HepG2 (cell line): ENCODE results near the gene NKD1. TPM values are rescaled to one million over a fixed set of nuclear protein-coding genes. Genes with fewer than 3 reads are reported as not detected.

ENCODE experiments used
- ATAC-seq: fragments of 200-7000 bp; cut with Tn5 transposase; 3 replicates; pipeline ENCODE4 v1.9.1; 2020; ENCODE audit warnings: mild to moderate bottlenecking, moderate library complexity
- BruUV-seq: library from RNA; stranded (reverse); fragments of 400-500 nt; replicated peaks from 2 replicates; lab custom pipeline; 2021; lab: Mats Ljungman, UMichigan
- CTCF ChIA-PET: fragments of 300-600 bp; formaldehyde crosslinking; extraction: SDS; loops from one replicate; lab custom pipeline; 2021; ENCODE audit warnings: low total read pairs, inconsistent platforms, low intra/inter-chr PET ratio; lab: Yijun Ruan, JAX
- POLR2A ChIA-PET: fragments of 350-600 bp; sonication (Branson Sonifier 250); formaldehyde crosslinking; loops from one replicate; lab custom pipeline; 2020; ENCODE audit warnings: antibody characterized with exemption, inconsistent platforms; lab: Yijun Ruan, JAX
- DNase-seq: peaks from one replicate; pipeline ENCODE4 v3.0.0-alpha.2; 2015; ENCODE audit warnings: low spot score
- FAIRE-seq: peaks from 3 replicates; lab custom pipeline; 2011; peaks lifted over from hg19 to GRCh38; lab: Jason Lieb, UNC
- H2AFZ ChIP-seq: one replicate; pipeline ENCODE4 v1.6.1; 2011; ENCODE audit warnings: low read length, inconsistent platforms
- H3K27ac ChIP-seq: fragments of 300-600 bp; 3 replicates; pipeline ENCODE4 v1.8.0; 2011; ENCODE audit warnings: mixed run types, mild to moderate bottlenecking, mixed read lengths, low read length, inconsistent platforms; ENCODE audit not compliant: insufficient read depth; ENCODE audit errors: extremely low read length
- H3K27me3 ChIP-seq, 2 experiments: fragments of 200-600 bp in 1 of 2; 2 replicates in 1 of 2; 3 replicates in 1 of 2; pipeline versions ENCODE4 v1.6.0 to v1.8.0; 2011; ENCODE audit warnings: low read length in 2 of 2, mild to moderate bottlenecking in 2 of 2, moderate library complexity in 2 of 2, inconsistent platforms in 1 of 2; ENCODE audit not compliant: insufficient read depth in 2 of 2, control insufficient read depth in 1 of 2
- H3K36me3 ChIP-seq, 2 experiments: fragments of 200-600 bp in 1 of 2; replicated peaks in 1 of 2; 2 replicates in 1 of 2; 3 replicates in 1 of 2; pipeline versions ENCODE4 v1.5.1 to v1.8.0; 2011; ENCODE audit warnings: low read length in 2 of 2, inconsistent platforms in 1 of 2; ENCODE audit not compliant: insufficient read depth in 2 of 2, control insufficient read depth in 1 of 2
- H3K4me1 ChIP-seq: 2 replicates; pipeline ENCODE4 v1.5.1; 2012; ENCODE audit warnings: low read length, inconsistent platforms; ENCODE audit not compliant: insufficient read depth
- H3K4me2 ChIP-seq: 2 replicates; pipeline ENCODE4 v1.6.0; 2011; ENCODE audit warnings: low read depth, low read length, inconsistent platforms
- H3K4me3 ChIP-seq, 3 experiments: fragments of 200-600 bp in 1 of 3; sonication (generic), shearing (Covaris generic) in 1 of 3; replicated peaks in 1 of 3; 2 replicates each; pipeline ENCODE4 v1.5.1; 2011 to 2016; ENCODE audit warnings: low read length in 3 of 3, inconsistent platforms in 2 of 3, low read depth in 2 of 3, mild to moderate bottlenecking in 2 of 3, control low read depth in 1 of 3, mixed read lengths in 1 of 3; ENCODE audit not compliant: insufficient read depth in 1 of 3
- H3K79me2 ChIP-seq: one replicate; pipeline ENCODE4 v1.6.1; 2011; ENCODE audit warnings: low read length, inconsistent platforms; ENCODE audit not compliant: insufficient read depth
- H3K9ac ChIP-seq: 2 replicates; pipeline ENCODE4 v1.6.0; 2011; ENCODE audit warnings: mild to moderate bottlenecking, low read depth, low read length, inconsistent platforms; ENCODE audit not compliant: insufficient read depth
- H3K9me3 ChIP-seq: 2 replicates; pipeline ENCODE4 v1.5.1; 2012; ENCODE audit warnings: mild to moderate bottlenecking, low read length
- H4K20me1 ChIP-seq: 2 replicates; pipeline ENCODE4 v1.6.0; 2011; ENCODE audit warnings: inconsistent platforms, mild to moderate bottlenecking, low read length, moderate library complexity; ENCODE audit not compliant: insufficient read depth
- CAMTA2 ChIP-seq: sonication (generic); formaldehyde crosslinking; IDR thresholded peaks from 2 replicates; pipeline ENCODE4 v1.4.0; 2020; ENCODE audit warnings: mild to moderate bottlenecking, missing genetic modification reagents, borderline replicate concordance
- CC2D1A ChIP-seq: sonication (generic); formaldehyde crosslinking; IDR thresholded peaks from 2 replicates; pipeline ENCODE4 v1.8.1; 2023; ENCODE audit warnings: mild to moderate bottlenecking, missing genetic modification reagents
- CHD2 ChIP-seq: IDR thresholded peaks from 2 replicates; pipeline ENCODE4 v1.6.1; 2011; ENCODE audit warnings: low read depth, low read length, improper control_type of control experiment
- FOXA3 ChIP-seq: IDR thresholded peaks from 2 replicates; pipeline ENCODE4 v1.6.1; 2016; ENCODE audit warnings: missing genetic modification reagents, missing compliant biosample characterization
- GABPA ChIP-seq, 2 experiments: IDR thresholded peaks; 2 replicates each; pipeline ENCODE4 v1.6.1; 2011 to 2016; ENCODE audit warnings: low read depth in 2 of 2, low read length in 1 of 2, missing biosample characterization in 1 of 2, missing genetic modification characterization in 1 of 2
- HOXA9 ChIP-seq: sonication (generic); formaldehyde crosslinking; IDR thresholded peaks from 2 replicates; pipeline ENCODE4 v1.8.1; 2022; ENCODE audit warnings: missing genetic modification reagents, mild to moderate bottlenecking, moderate library complexity, borderline replicate concordance
- NCOA1 ChIP-seq: sonication (generic); formaldehyde crosslinking; IDR thresholded peaks from 2 replicates; pipeline ENCODE4 v1.9.0; 2021; ENCODE audit warnings: missing genetic modification reagents
- POLR2AphosphoS5 ChIP-seq: IDR thresholded peaks from 2 replicates; pipeline ENCODE4 v1.6.1; 2012; ENCODE audit warnings: low read depth, low read length
- POLR2G ChIP-seq: fragments of 200-400 bp; formaldehyde crosslinking; IDR thresholded peaks from 2 replicates; pipeline ENCODE4 v1.6.1; 2018; ENCODE audit warnings: mild to moderate bottlenecking, low read depth, low read length, moderate library complexity
- RBM22 ChIP-seq: fragments of 200-400 bp; formaldehyde crosslinking; optimal IDR thresholded peaks from 2 replicates; pipeline ENCODE3; 2017; ENCODE audit warnings: mild to moderate bottlenecking, low read length, moderate library complexity
- TARDBP ChIP-seq: sonication (generic); formaldehyde crosslinking; IDR thresholded peaks from 2 replicates; pipeline ENCODE4 v1.8.0; 2022; ENCODE audit warnings: mild to moderate bottlenecking, missing genetic modification reagents
- ZBTB38 ChIP-seq: sonication (generic); formaldehyde crosslinking; IDR thresholded peaks from 2 replicates; pipeline ENCODE4 v1.5.1; 2020; ENCODE audit warnings: mild to moderate bottlenecking, missing genetic modification reagents
- ZNF383 ChIP-seq: sonication (generic); formaldehyde crosslinking; IDR thresholded peaks from 2 replicates; pipeline ENCODE4 v1.4.0; 2020; ENCODE audit warnings: missing genetic modification reagents, mild to moderate bottlenecking, borderline replicate concordance
- WGBS: methylation state at CpG from one replicate; pipeline ENCODE4 v1.1.6; 2017; ENCODE audit warnings: low lambda C conversion rate; 5-methylcytosine and 5-hydroxymethylcytosine counted together
- in situ Hi-C: cut with HindIII; loops from 2 replicates; pipeline ENCODE4 v1.10.0; 2017; ENCODE audit warnings: low pct_unique_long_range_greater_than_20kb; ENCODE audit not compliant: extremely low pct_ligation_motif_present
- intact Hi-C: fragments of 100-400 bp; cut with micrococcal nuclease; formaldehyde crosslinking; loops from one replicate; pipeline ENCODE4 v1.10.0; 2022; ENCODE audit not compliant: unreplicated experiment
- polyA plus RNA-seq, 8 experiments: library from polyadenylated mRNA; depleted of rRNA in 3 of 8; stranded (reverse) in 7 of 8; unstranded in 1 of 8; fragments of >200 nt; fragmentation: Illumina TruSeq in 4 of 8; extraction: Trizol in 4 of 8; gene quantifications; 2 replicates each; pipeline versions ENCODE4 v1.2.1 to v1.2.3, GENCODE V29; 2011 to 2016; ENCODE audit warnings: low read depth in 4 of 8, missing spikeins in 1 of 8, mixed read lengths in 1 of 8; ENCODE audit not compliant: insufficient read depth in 1 of 8
- total RNA-seq, 5 experiments: library from RNA; depleted of rRNA; stranded (reverse); fragments of >200 nt; fragmentation: Illumina TruSeq; extraction: Trizol; gene quantifications; 2 replicates each; pipeline ENCODE4 v1.2.3, GENCODE V29; 2016; ENCODE audit warnings: low read depth in 1 of 5
- TF ChIP-seq, protein P1 (sequence below): sonication (generic); formaldehyde crosslinking; IDR thresholded peaks from 2 replicates; pipeline ENCODE4 v1.4.0; 2020; ENCODE audit warnings: missing genetic modification reagents, borderline replicate concordance
- TF ChIP-seq, protein P2 (sequence below): sonication (generic); formaldehyde crosslinking; IDR thresholded peaks from 2 replicates; pipeline ENCODE4 v1.5.1; 2020; ENCODE audit warnings: mild to moderate bottlenecking, missing genetic modification reagents, borderline replicate concordance
- TF ChIP-seq, protein P3 (sequence below): sonication (generic); formaldehyde crosslinking; conservative IDR thresholded peaks from 2 replicates; pipeline ENCODE4 v1.4.0; 2020; ENCODE audit warnings: missing genetic modification reagents
- TF ChIP-seq, protein P4 (sequence below): sonication (generic); formaldehyde crosslinking; IDR thresholded peaks from 2 replicates; pipeline ENCODE4 v1.5.0; 2020; ENCODE audit warnings: mild to moderate bottlenecking, missing genetic modification reagents

The NKD1 gene
- total and polyA plus RNA-seq, 2 of the 13 experiments (the other 11 are each of a cell fraction or from before 2014, with no cell fraction given), result 70.4 to 121 TPM

DNA sequence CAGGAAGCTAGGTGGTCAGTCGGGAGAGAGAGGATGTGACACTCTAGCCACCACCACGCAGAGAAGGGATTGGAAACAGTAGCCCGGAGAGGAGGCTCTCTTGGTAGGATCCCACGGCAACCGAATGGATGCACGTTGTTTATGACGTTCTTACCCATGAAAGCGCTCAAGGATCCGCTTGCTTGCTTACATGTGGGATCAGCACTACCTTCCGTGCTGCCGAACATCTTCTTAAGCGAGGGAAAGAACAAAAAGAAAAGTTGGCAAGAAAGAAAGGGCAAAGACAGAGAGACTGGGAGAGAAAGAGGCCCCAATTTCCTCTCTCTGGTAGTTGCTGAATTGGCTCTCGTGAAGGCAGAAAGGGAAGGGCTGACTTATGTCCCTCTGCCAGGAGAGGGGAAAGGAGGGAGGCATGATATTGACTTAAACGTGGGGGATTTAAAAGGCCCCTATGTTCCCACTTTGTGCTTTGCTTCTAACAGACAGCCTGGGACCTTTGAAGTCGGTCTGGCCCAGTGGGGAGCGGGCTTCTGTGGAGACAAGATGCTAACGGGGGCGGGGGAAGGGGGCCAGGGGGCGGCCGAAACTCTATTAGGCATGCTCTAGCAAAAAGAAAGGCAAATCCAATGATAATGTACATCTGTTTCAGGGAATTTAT is 97.5 kb downstream of the NKD1 start:
- H4K20me1 ChIP-seq, result 0 out of 2 replicates have a peak, but pooled peaks cover 3% of the 10 kb centered on the region
- H3K4me2 ChIP-seq, result no peak overlapping the region
- no peak for ATAC-seq
- WGBS, result 95% methylated on average over 20 of the region's 20 CpGs
- H3K79me2 ChIP-seq, result no peaks in the 10 kb centered on the region
- H3K27ac ChIP-seq, result no peak overlapping the region
- H2AFZ ChIP-seq, result no peak overlapping the region
- no peak for DNase-seq
- in situ Hi-C loops, result no loop called here
- CTCF ChIA-PET, result no interaction called here
- POLR2A ChIA-PET, result no interaction called here
- H3K9ac ChIP-seq, result no peak overlapping the region
- intact Hi-C loops, result no loop called here
- H3K4me1 ChIP-seq, result peaks cover 15% of the 10 kb centered on the region
- no peaks in the 10 kb centered on the region for H3K27me3 ChIP-seq
- BruUV-seq, result no TSS peak
- H3K36me3 ChIP-seq, result no peaks in the 10 kb centered on the region
- no peak overlapping the region for H3K4me3 ChIP-seq
- no peaks in the 10 kb centered on the region for H3K9me3 ChIP-seq
- no peak for FAIRE-seq
- TF ChIP-seq CAMTA2 (no peak), HOXA9 (no peak), GABPA (IDR thresholded peaks at IDR 0.05; ENCODE audit: low read depth, low read length) (no peak), GABPA (CRISPR knock-in tag; IDR thresholded peaks at IDR 0.05; ENCODE audit: low read depth) (no peak), ZNF383 (no peak), TARDBP (CRISPR knock-in tag) (no peak), RBM22 (peak; percentile 53), CHD2 (no peak), CC2D1A (no peak), POLR2G (0 out of 2 replicates have a peak, but pooled peaks have one; percentile 14), POLR2AphosphoS5 (no peak), FOXA3 (CRISPR knock-in tag) (no peak), NCOA1 (CRISPR knock-in tag) (no peak), ZBTB38 (no peak)
- TF ChIP-seq, protein P1, sequence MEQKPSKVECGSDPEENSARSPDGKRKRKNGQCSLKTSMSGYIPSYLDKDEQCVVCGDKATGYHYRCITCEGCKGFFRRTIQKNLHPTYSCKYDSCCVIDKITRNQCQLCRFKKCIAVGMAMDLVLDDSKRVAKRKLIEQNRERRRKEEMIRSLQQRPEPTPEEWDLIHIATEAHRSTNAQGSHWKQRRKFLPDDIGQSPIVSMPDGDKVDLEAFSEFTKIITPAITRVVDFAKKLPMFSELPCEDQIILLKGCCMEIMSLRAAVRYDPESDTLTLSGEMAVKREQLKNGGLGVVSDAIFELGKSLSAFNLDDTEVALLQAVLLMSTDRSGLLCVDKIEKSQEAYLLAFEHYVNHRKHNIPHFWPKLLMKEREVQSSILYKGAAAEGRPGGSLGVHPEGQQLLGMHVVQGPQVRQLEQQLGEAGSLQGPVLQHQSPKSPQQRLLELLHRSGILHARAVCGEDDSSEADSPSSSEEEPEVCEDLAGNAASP, result no peak
- TF ChIP-seq, protein P2, sequence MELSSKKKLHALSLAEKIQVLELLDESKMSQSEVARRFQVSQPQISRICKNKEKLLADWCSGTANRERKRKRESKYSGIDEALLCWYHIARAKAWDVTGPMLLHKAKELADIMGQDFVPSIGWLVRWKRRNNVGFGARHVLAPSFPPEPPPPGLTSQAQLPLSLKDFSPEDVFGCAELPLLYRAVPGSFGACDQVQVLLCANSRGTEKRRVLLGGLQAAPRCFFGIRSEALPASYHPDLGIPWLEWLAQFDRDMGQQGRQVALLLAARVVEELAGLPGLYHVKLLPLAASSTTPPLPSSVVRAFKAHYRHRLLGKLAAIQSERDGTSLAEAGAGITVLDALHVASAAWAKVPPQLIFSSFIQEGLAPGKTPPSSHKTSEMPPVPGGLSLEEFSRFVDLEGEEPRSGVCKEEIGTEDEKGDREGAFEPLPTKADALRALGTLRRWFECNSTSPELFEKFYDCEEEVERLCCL, result no peak
- TF ChIP-seq, protein P3, sequence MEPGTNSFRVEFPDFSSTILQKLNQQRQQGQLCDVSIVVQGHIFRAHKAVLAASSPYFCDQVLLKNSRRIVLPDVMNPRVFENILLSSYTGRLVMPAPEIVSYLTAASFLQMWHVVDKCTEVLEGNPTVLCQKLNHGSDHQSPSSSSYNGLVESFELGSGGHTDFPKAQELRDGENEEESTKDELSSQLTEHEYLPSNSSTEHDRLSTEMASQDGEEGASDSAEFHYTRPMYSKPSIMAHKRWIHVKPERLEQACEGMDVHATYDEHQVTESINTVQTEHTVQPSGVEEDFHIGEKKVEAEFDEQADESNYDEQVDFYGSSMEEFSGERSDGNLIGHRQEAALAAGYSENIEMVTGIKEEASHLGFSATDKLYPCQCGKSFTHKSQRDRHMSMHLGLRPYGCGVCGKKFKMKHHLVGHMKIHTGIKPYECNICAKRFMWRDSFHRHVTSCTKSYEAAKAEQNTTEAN (CRISPR knock-in tag), result no peak
- TF ChIP-seq, protein P4, sequence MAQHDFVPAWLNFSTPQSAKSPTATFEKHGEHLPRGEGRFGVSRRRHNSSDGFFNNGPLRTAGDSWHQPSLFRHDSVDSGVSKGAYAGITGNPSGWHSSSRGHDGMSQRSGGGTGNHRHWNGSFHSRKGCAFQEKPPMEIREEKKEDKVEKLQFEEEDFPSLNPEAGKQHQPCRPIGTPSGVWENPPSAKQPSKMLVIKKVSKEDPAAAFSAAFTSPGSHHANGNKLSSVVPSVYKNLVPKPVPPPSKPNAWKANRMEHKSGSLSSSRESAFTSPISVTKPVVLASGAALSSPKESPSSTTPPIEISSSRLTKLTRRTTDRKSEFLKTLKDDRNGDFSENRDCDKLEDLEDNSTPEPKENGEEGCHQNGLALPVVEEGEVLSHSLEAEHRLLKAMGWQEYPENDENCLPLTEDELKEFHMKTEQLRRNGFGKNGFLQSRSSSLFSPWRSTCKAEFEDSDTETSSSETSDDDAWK (CRISPR knock-in tag), result no peak
